HG02798 (cell line): Measurements from ENCODE around the gene TBC1D22A.

Source experiments
- ATAC-seq: cut with Tn5 transposase; IDR thresholded peaks from one replicate; pipeline ENCODE4 v1.9.1; 2021; ENCODE audit warnings: mild to moderate bottlenecking; ENCODE audit not compliant: unreplicated experiment, poor library complexity

TBC1D22A gene

GRCh38 chr22:47016631-47017030 is 254.2 kb downstream of the TBC1D22A start:
- no peak for ATAC-seq

GRCh38 chr22:47017245-47017644 is 254.8 kb downstream of the TBC1D22A start:
- no peak for ATAC-seq

DNA sequence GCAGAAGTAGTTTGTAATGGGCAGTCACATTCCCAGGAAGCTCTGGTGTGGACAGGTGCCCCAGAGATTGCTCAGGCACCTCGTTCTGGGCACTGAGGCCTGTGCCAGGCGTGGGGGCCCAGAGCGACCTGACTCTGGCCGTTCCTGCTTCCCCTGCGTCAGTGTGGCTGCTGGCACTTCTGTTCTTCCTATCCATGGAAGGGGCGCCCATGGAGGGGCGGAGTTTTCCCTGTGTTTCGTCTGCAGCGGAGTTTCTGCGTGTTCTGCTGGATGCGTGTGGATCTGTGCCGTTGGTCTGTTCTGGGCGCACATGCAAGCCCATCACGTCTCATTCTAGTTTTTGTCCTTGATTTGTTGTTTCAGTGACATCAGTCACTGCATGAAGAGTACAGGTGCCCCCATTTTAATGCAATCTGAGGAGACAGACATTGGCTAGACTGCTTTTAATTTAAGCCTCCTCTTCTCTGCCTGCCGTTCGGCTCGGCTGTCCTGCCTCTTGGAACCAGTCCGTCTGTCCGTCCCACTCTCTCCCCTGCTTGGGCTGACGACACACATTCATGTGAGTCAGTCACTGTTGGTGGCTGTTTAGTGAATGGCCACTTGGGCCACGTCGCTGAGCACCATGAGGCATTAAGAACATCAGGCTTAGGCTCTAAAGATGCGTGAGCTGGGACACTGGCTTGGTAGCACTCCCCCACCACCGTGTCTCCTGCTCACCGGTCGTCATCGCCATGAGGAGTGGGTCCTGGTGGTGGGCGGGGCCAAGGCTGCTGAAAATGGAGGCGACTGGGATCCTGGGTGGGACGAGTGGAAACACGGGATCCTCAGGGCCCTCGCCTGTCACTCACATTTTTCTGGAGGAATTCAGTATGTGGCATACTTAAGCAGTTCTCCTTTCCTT is 255.8 kb downstream of the TBC1D22A start:
- ATAC-seq, result no peak

GRCh38 chr22:47019012-47019790 is 256.8 kb downstream of the TBC1D22A start:
- ATAC-seq, result no peak

GRCh38 chr22:47020166-47020565 is 257.7 kb downstream of the TBC1D22A start:
- no peak for ATAC-seq

DNA sequence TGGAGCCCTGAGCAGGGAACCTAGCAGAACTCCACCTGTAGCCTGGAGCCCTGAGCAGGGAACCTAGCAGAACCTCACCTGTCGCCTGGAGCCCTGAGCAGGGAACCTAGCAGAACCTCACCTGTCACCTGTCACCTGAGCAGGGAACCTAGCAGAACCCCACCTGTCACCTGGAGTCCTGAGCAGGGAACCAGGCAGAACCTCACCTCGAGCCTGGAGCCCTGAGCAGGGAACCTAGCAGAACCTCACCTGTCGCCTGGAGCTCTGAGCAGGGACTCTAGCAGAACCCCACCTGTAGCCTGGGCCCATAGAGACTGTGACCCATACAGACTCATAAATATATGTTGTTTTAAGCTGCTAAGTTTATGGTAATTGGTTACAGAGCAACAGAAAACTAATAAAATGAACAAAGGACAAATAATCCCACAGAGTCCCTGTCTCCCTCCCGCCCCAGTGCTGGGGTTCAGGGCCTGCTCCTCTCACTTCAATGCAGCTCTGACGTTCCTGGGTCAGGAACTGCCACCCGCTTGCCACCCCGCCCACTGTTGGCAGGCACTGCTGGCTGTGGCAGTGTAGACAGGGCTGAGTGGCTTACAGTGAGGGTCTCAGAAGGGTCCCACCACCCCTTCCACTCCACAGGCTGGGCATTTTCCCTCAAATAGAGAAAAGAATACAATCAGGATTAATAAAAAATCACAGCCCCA is 259.1 kb downstream of the TBC1D22A start:
- no peak for ATAC-seq

GRCh38 chr22:47022075-47022473 is 259.6 kb downstream of the TBC1D22A start:
- no peak for ATAC-seq

DNA sequence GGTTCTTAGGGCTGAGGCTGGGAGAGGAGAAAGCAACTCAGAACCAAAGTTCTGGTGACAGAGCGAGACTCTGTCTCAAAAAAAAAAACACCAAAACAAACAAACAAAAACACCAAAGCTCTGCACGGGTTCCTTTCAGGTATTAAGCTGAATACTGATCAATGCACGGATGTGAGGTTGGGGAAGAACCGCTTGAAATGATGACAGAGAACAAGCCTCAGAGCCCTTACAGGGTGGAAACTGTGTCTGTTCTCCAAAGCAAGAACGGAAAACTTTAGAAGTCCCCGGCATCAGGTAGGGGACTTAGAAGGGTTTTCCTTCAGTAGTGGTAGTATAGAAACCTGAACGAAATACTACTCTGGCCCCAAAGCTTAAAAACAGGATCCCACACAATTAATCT is 260.0 kb downstream of the TBC1D22A start:
- ATAC-seq, result no peak

DNA sequence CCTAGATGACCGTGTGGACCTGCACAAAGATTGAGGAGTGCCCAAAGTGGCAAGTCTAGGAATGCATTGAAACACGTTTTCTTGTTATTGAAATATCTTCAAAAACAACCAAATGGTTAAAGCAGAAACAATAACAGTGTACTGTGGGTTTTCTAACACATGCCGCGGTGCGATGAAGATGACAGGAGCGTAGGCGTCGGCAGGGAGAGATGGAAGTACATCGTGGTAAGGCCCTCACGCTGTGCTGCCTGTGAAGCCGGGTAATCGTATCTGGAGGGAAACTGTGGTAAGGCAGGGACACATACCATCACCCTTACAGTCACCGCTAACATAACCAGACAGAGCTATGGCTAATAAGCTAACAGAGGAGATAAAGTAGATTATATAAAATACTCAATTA is 261.4 kb downstream of the TBC1D22A start:
- ATAC-seq, result no peak

GRCh38 chr22:47027766-47028165 is 265.3 kb downstream of the TBC1D22A start:
- ATAC-seq, result no peak

DNA sequence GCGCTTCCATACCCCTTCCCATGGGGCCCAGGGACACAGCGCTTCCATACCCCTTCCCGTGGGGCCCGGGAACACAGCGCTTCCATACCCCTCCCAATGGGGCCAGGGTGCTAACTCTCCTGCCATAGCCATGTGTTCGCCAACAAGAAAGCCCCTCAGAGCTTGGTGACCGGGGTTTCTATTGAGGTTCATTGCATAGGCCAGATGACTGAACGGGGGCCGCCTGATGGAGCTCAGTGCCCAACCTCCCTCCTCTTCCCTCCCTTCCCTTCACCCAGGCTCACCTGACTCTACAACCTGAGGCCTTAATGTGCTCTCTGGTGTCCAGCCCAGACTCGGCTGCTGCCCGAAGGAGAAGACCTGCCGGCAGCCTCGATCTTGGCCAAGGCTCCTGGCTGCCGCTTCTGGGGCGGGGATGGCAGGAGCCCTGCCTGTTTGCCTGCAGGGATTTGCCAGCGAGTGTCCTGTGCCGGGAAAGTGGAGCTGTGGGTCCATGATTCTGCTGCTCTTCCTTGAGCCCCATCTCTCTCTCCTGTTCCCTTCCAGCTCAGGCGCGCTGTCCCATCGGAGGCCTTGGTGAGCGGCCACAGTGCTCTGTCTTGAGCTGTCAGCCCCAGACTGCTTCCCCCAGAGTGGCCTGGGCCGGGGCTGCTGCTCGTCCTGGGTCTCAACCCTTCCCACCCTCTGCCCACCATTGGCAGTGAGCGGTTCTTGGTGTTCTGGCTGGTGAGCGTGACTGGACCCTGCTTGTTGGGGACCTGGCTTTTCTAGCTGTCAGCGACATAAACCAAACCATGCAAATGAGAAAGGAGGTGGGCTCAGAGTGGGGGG is 267.0 kb downstream of the TBC1D22A start:
- ATAC-seq, result no peak

DNA sequence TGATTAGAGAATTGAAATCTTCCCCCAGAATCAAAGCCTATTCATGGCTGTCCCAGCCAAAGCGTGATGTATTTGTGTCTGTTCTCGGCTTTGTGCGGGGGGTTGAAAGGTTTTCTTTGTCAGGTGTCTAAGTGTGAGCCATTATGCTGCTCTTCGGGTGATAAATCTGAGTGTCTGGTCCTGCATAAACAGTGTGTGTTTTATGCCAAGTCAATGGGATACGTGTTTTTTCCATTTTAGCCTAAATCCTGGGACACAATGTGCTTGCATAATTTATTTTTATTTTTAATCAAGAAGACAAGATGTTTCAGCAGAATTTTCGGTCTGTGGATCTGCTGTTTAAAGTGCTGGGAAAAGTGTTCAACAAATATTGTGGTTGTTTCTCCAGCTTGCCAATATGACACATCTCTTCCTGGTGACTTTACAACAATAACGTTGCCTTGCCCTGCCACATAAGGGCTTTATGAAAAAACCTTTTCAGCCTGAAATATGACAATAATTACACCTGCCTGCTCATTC is 267.8 kb downstream of the TBC1D22A start:
- no peak for ATAC-seq

DNA sequence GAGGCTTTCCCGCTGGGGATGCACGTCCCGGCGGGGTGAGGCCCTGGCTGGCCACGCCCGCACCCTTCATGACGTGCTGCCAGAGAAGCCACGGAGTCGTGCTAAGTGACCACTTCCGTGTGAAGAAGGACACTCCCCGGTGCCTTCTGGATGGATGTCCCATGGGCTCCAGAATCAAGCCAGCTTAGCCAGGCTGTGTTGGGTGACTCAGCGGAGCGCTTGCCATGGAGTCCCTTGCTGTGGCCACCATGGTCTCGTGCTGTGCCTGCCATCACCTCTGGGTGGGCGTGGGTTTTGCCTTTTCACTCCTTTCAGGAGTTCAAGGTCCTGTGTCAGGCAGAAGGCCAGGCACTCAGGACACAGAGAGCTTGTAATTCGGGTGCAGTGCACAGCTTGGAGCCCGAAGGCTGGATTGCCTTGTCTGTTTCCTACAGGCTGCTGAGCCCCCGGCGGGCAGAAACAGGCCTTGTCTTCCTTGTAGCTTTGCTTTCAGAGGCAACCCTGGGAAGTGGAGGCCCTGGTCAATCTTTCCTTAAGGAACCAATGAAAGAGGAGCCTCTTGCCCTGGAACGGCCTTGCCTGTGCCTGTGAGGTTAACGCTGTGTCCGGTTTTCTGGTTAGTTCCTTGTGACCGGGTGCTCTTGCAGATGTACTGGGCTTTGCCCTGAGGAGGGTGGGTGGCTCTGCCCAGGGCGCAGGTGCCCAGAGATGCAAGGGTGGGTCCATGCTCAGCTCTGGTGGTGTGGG is 268.6 kb downstream of the TBC1D22A start:
- ATAC-seq, result no peak

DNA sequence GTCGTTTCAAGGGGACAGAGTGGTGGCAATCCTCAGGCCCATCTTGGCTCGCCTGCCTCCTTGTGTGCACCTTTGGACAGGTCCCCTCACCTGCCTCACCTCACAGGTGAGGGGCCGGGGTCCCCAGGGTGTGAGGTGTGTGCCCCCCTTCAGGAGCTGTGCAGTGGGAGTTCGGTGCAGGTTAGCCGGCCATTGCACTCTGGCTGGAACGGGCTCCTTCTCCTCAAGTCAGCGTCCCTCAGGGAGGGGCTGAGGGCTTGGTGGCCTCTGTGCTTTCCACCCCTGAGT is 269.1 kb downstream of the TBC1D22A start:
- no peak for ATAC-seq

DNA sequence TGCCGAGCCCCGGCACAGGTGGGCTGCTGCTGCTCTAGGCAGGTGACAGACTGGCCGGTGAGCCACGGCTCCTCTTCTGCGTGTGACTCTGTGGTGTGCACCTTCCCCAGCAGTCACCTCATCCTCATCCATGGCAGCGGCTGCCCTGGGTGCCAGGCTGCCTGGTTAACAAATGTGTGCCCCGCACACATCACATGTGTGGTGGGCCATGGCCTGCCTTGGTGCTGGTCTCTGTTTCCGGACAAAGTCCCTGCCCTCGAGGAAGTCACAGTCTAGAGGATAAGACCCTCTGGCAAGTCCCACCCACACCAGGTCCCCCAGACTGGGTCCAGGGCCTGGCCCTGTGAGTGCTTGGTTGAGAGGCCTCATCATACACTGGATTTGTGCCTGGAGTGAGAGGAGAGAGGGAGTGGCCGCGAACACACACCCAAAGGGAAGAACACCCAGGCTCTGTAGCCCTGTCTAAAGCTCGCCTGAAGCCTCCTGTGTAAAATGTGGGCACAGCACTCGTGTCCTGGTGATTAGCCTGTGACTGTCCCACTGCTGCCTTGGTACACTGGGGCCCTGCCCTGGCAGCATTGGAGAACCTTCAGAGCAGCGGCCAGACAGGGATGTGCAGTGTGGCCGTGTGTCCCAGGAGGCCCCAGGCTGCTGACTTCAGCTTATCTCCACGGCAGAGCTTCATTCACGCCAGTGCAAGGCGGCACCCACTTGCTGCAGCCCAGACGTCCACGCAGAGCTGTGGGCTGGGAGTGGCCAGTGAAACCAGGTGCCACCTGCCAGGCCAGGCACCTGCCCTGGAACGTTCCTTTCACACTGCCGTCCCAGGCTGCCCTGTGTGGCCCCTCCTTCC is 269.9 kb downstream of the TBC1D22A start:
- ATAC-seq, result no peak

GRCh38 chr22:47032956-47033647 is 270.7 kb downstream of the TBC1D22A start:
- ATAC-seq, result no peak

DNA sequence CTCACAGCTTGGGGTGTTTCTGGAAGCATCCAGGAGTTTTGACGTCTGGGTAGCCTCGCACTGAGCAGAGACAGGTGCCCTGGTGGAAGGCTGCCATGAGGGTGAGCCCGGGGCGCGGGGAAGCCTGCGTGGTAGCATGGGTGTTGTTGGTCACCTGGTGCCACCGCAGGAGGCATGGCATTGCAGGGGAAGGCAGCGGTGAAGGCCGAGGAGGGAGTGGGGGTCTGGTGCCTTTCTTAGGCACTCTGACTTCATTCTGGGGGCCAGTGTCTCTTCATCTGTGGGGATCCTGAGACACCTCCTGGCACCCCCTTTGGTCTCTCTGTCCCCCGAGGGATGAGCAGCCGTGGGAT is 271.2 kb downstream of the TBC1D22A start:
- ATAC-seq, result no peak
